Lower leg skin (tissue), 4 donors: ENCODE measurements around the gene ISCA2. TPM values are rescaled to one million over a fixed set of nuclear protein-coding genes. Genes with fewer than 3 reads are reported as not detected.

Experiments used
- DNase-seq, 2 donors: peaks; one replicate each; pipeline ENCODE4 v3.0.0-alpha.2; 2019; ENCODE audit warnings: low spot score in 2 of 2
- H3K4me3 ChIP-seq: fragments of 200-600 bp; sonication (generic); 2 replicates; pipeline ENCODE4 v1.5.1; 2017; ENCODE audit warnings: mild to moderate bottlenecking, low read depth; ENCODE audit not compliant: poor library complexity, severe bottlenecking
- CTCF ChIP-seq, 3 donors: fragments of 450-650 bp; IDR thresholded peaks; one replicate each; pipeline ENCODE4 v1.5.1; 2016; ENCODE audit warnings: antibody characterized with exemption in 3 of 3, mild to moderate bottlenecking in 3 of 3, moderate library complexity in 2 of 3
- POLR2A ChIP-seq, 2 donors: fragments of 450-650 bp; IDR thresholded peaks; one replicate each; pipeline ENCODE4 v1.6.1; 2016 to 2017; ENCODE audit warnings: antibody characterized with exemption in 2 of 2, mild to moderate bottlenecking in 1 of 2, moderate library complexity in 1 of 2
- WGBS, 2 donors: methylation state at CpG; one replicate each; pipeline ENCODE4 v1.1.5; 2018; 5-methylcytosine and 5-hydroxymethylcytosine counted together
- intact Hi-C: fragments of 100-400 bp; cut with DNase I; formaldehyde crosslinking; loops from one replicate; pipeline ENCODE4 v1.15.0; 2023; ENCODE audit warnings: low total_unique reads
- total RNA-seq, 4 donors: library from RNA; depleted of rRNA; stranded (reverse); fragments of >200 nt; gene quantifications; one replicate each; pipeline ENCODE4 v1.1.0, GENCODE V29; 2016

The ISCA2 gene
- total RNA-seq, 4 donors from 2014 or later, result 4.1 to 14.4 (median 12.4) TPM

DNA sequence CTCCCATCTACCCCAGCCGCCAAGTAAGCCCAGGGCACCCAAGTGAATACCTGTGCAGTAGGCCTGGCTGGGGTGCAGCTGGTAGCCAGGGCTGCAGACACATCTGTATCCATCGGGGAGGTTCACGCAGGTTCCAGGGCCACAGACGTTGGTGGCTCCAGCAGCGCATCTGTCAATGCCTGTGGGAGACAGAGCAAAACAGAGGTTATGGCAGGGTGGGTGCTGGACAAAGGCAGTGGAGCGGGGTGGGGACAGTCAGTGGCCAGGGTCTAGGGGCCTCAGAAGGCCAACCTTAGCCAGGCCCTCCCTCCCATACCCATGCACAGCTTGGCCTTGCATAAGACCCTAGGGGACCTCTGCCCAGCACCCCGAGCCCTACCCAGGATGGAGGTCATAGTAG is 29.2 kb downstream of the ISCA2 start:
- TF ChIP-seq POLR2A (IDR thresholded peaks at IDR 0.05), result no peak
- no peak for TF ChIP-seq CTCF (IDR thresholded peaks at IDR 0.05)
- intact Hi-C loops, result no loop called here
- 90 to 95% methylated on average over 5 to 7 of the region's 7 CpGs for WGBS, 2 donors
- no peak for DNase-seq
- no peak overlapping the region for H3K4me3 ChIP-seq

- DNase-seq, result no peak
- no peak overlapping the region for H3K4me3 ChIP-seq
- TF ChIP-seq CTCF (IDR thresholded peaks at IDR 0.05) (no peak), POLR2A (IDR thresholded peaks at IDR 0.05) (no peak)
- 71 to 77% methylated on average over 14 of the region's 14 CpGs for WGBS, 2 donors
- intact Hi-C loops, result no loop called here
Observed at GRCh38 chr14:74524076-74524811, 30.7 kb downstream of the ISCA2 start.

GRCh38 chr14:74524812-74525135 is 31.2 kb downstream of the ISCA2 start:
- intact Hi-C loops, result no loop called here
- no peak overlapping the region for H3K4me3 ChIP-seq
- TF ChIP-seq CTCF (IDR thresholded peaks at IDR 0.05), result no peak
- DNase-seq, result no peak

- no peak overlapping the region for H3K4me3 ChIP-seq
- intact Hi-C loops, result no loop called here
- TF ChIP-seq CTCF (IDR thresholded peaks at IDR 0.05), result no peak
- 70 to 78% methylated on average over 4 of the region's 4 CpGs for WGBS, 2 donors
- DNase-seq, result no peak
Observed at GRCh38 chr14:74525361-74525851, 31.8 kb downstream of the ISCA2 start.

DNA sequence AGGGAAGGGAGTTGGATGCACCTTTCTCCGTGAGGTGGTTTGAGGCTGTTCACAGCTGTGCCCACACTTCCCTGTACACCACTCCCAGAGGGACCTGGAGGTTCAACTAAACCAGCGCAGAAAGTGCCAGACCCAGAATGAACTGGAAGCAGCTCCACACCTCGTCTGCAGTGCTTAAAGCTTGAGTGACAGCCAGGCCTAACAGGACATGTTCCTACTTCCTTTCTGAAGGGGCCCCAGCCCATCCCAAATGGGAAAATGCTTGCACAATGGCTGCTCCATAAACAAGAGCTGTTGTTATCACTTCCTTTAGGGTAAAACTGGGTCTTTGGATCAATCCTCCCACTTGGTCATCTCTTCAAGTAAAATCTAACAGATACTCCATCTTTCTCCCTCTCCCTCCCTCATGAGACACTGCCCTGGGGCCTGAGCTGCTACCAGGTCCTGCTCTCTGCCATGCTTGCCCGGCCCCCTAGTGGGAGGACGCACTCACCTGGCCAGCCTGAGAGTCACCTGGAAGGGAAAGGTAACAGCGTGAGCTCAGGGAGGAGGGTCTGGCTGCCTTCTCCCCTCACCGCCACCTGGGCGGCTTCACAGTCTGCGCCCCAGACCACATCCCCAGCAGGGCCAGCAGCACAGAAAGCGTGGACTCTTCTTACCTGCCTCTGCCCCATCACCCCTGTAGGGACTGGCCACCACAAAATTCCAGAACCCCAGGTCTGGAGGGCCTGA is 33.5 kb downstream of the ISCA2 start:
- intact Hi-C loops, result no loop called here
- no peak overlapping the region for H3K4me3 ChIP-seq
- TF ChIP-seq POLR2A (IDR thresholded peaks at IDR 0.05) (no peak), CTCF (IDR thresholded peaks at IDR 0.05) (no peak)
- 82 to 86% methylated on average over 10 of the region's 10 CpGs for WGBS, 2 donors
- no peak for DNase-seq
